NB4 (cell line): Measurements from ENCODE around the gene ZSCAN10.

ENCODE experiments used
- DNase-seq: peaks from one replicate; pipeline ENCODE4 v3.0.0; 2010; ENCODE audit warnings: low read depth
- H3K4me3 ChIP-seq: one replicate; pipeline ENCODE4 v1.5.1; 2011; ENCODE audit warnings: mild to moderate bottlenecking, low read depth, low read length, moderate library complexity
- CTCF ChIP-seq: IDR thresholded peaks from one replicate; pipeline ENCODE4 v1.5.1; 2012; ENCODE audit warnings: low read depth, low read length
- MAX ChIP-seq: IDR thresholded peaks from 2 replicates; pipeline ENCODE4 v1.6.1; 2011; ENCODE audit warnings: low read depth, low read length
- MYC ChIP-seq: IDR thresholded peaks from 2 replicates; pipeline ENCODE4 v1.6.1; 2011; ENCODE audit warnings: low read depth, low read length
- POLR2A ChIP-seq: IDR thresholded peaks from 2 replicates; pipeline ENCODE4 v1.6.1; 2011; ENCODE audit warnings: mild to moderate bottlenecking; ENCODE audit not compliant: insufficient read length; ENCODE audit errors: extremely low read depth

The ZSCAN10 gene

DNA sequence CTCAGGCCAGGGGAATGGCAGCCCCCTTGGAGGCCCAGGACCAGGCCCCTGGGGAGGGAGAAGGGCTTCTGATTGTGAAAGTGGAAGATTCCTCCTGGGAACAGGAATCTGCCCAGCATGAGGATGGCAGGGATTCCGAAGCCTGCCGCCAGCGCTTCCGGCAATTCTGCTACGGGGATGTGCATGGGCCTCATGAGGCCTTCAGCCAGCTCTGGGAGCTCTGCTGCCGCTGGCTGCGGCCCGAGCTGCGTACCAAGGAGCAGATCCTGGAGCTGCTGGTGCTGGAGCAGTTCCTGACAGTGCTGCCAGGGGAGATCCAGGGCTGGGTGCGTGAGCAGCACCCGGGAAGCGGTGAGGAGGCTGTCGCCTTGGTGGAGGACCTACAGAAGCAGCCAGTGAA, 38.2 kb upstream of the ZSCAN10 start:
- TF ChIP-seq MAX: no peak
- TF ChIP-seq MYC: no peak
- no peak for TF ChIP-seq POLR2A
- no peak for TF ChIP-seq CTCF
- H3K4me3 ChIP-seq: no peak overlapping the region
- no peak for DNase-seq

DNA sequence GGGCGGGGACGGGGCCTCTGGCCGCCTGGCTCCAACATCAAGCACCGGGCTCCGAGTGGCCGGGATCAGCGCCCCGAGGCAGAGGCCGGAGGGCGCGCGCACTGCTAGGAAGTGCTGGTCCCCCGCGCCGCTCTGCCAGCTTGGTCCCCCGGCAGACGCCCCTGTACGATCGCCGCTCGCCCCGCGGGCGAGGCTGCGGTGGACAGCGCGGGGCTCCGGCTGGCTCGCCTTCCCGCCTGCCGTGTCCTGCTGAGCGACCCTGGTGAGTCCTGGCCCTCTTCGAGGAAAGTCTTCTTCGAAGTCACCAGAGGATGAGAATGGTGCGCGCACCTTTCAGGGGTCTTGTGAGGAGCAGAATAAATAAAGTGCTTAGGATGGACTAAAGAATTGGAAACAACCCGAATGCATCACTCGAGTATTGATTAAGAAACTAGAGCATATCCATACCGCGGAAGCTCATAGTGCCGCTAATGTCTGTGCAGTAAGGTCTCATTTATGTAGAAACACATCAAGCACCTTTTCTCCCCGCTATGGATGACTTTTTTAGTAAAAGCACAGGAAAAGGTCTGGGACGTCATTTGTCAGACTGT, 36.1 kb upstream of the ZSCAN10 start:
- DNase-seq: no peak
- TF ChIP-seq POLR2A (no peak), CTCF (no peak), MYC (no peak), MAX (no peak)
- H3K4me3 ChIP-seq: peak overlapping the region; percentile 96

DNA sequence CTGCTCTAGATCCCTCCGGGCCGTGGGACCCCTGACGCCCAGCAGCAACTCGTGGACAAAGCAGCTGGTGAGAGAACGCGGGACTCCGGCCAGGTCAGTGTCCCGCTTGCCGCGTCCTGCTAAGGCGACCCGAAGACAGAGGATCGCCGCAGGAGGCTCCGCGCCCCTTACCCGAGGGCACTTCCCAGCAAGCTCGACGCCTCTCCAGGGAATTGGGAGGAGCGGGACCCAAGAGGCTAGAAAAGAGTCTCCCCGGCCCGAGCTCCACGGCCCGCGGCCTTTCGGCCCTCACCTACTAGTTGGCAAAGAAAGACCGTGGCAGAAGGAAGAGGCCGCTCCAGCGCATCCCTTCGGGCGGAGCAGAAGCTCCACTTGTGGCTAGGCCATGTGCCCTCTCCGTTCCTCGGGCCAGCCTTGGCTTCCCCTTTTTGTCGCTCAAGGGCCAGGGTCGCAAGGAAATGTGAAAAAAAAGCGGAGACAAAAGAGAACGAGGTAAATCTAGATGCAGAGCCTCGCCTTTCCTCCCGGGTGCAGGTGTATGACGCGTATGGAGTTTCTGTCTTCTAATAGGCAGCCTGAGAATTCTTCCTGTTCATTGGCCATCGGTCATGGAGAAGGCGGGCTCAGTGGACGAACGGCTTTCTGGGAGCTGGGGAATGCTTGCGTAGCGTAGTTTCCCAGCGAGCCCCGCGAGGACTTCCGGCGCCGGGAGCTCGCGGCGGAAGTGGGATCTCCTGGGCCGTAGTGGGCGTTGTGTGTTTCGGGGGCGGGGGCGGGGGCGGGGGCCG, 35.4 kb upstream of the ZSCAN10 start, which contains the start of gene ZNF213:
ZNF213 (plus strand) TSS at position 692 of the 788 bp plus-strand sequence. CDS start 2,252 bp downstream, outside the sequence.
- no peak for TF ChIP-seq CTCF
- TF ChIP-seq MAX: peak; percentile 77; the same call in 1 of the 2 replicates
- TF ChIP-seq MYC: peak; percentile 87
- TF ChIP-seq POLR2A: peak; percentile 67
- peak; percentile 99 for DNase-seq
- peak within 1 kb of the TSS; percentile 98 for H3K4me3 ChIP-seq

DNA sequence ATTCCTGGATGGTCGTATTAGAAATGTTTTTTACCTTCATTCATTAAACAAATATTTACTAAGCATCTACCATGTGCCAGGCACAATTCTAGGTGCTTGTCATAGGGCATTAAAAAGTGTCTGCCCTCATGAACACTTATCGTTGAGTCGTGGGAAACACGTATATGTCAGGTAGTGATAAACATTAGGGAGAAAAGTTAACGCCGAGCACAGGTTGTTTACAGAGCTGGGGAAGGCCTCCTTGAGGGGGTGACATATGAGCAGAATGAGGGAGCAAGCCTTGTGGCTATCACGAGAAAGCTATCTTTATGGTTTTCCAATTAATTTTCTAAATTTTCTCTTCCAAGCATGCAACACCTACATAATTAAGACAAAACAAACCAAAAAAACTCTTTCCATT, 34.8 kb upstream of the ZSCAN10 start:
- DNase-seq: no peak
- TF ChIP-seq POLR2A: no peak
- no peak for TF ChIP-seq MYC
- no peak for TF ChIP-seq MAX
- TF ChIP-seq CTCF: no peak
- peak overlapping the region; percentile 98 for H3K4me3 ChIP-seq

DNA sequence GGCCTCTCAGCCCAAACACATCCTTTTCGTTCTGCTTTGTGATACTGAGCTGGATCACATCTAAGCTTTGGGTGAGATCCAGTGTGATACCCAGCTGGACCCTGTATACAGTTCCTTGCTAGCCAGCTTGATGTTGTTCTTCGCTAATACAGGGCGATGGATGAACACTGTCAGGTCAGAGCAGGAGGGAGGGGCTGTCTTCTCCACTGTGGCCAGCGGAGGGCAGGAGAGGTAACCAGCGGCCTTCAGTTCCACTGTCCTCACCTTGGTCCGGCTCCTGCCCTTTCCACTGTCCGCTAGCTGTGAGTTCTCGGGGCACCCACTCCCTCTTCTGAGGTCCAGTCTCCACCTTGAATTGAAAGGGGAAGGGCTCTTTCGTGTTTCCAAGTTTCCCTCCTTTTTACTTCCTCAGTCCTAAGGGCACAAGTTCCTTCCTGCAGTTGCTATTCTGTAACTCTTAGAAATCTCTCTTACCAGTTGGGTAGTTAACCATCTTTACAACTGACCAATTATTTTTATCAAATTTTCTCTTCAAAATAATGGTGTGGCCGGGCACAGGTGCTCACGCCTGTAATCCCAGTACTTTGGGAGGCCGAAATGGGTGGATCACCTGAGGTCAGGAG, 32.8 kb upstream of the ZSCAN10 start:
- peak; percentile 67 for DNase-seq
- H3K4me3 ChIP-seq: no peak overlapping the region
- TF ChIP-seq POLR2A (no peak), MYC (no peak), CTCF (peak; percentile 80), MAX (no peak)
